HFF-Myc (cell line): ENCODE data around the gene RAB23.

ENCODE experiments used
- DNase-seq: peaks from one replicate; pipeline ENCODE4 v3.0.0-alpha.2; 2011; ENCODE audit warnings: low read depth; ENCODE audit errors: extremely low read depth
- H3K4me3 ChIP-seq: replicated peaks from 2 replicates; pipeline ENCODE4 v1.5.1; 2011; ENCODE audit warnings: low read depth, mild to moderate bottlenecking, control low read depth, low read length
- CTCF ChIP-seq: IDR thresholded peaks from 2 replicates; pipeline ENCODE4 v1.5.1; 2012; ENCODE audit warnings: mild to moderate bottlenecking, low read depth, low read length, control low read depth; ENCODE audit errors: missing control alignments

Gene RAB23

GRCh38 chr6:57195457-57195856, 26.6 kb downstream of the RAB23 start:
- no peak for DNase-seq

GRCh38 chr6:57193177-57193576, 28.9 kb downstream of the RAB23 start:
- TF ChIP-seq CTCF, result no peak
- H3K4me3 ChIP-seq, result no peak overlapping the region
- DNase-seq, result no peak

More at GRCh38 chr6:57195457-57195856, 26.6 kb downstream of the RAB23 start:
- no peak for TF ChIP-seq CTCF
- no peak overlapping the region for H3K4me3 ChIP-seq

- TF ChIP-seq CTCF, result no peak
- DNase-seq, result no peak
- H3K4me3 ChIP-seq, result no peak overlapping the region
Observed at GRCh38 chr6:57190140-57190539, 32.0 kb downstream of the RAB23 start.

- no peak for DNase-seq
- TF ChIP-seq CTCF, result no peak
- H3K4me3 ChIP-seq, result no peak overlapping the region
Observed at GRCh38 chr6:57183336-57183735, 38.8 kb downstream of the RAB23 start.

- H3K4me3 ChIP-seq, result no peak overlapping the region
- no peak for DNase-seq
- TF ChIP-seq CTCF, result no peak
Observed at GRCh38 chr6:57182017-57182432, 40.1 kb downstream of the RAB23 start.

GRCh38 chr6:57180596-57180995, 41.5 kb downstream of the RAB23 start:
- TF ChIP-seq CTCF, result no peak
- no peak overlapping the region for H3K4me3 ChIP-seq
- no peak for DNase-seq

GRCh38 chr6:57177545-57178265, 44.4 kb downstream of the RAB23 start:
- no peak overlapping the region for H3K4me3 ChIP-seq
- no peak for TF ChIP-seq CTCF
- DNase-seq, result no peak
